ENCODE results near the gene SOX6.

SOX6 gene

GRCh38 chr11:15920856-15921629, 435.3 kb downstream of the SOX6 start:
- no peak for DNase-seq

- DNase-seq: no peak
These were observed 437.7 kb downstream of the SOX6 start for GRCh38 chr11:15918674-15919073.

- DNase-seq: no peak
These were observed 438.1 kb downstream of the SOX6 start for GRCh38 chr11:15918212-15918611.
